GM12872 (cell line): Measurements from ENCODE around the gene KCTD16.

ENCODE experiments used
- CTCF ChIP-seq: IDR thresholded peaks from 3 replicates; pipeline ENCODE4 v1.5.1; 2011; ENCODE audit warnings: low read depth, mild to moderate bottlenecking, low read length, moderate library complexity; ENCODE audit not compliant: insufficient read depth

The KCTD16 gene

GRCh38 chr5:144522698-144523097, 352.0 kb downstream of the KCTD16 start:
- no peak for TF ChIP-seq CTCF

- TF ChIP-seq CTCF, result no peak
Observed at GRCh38 chr5:144525000-144525399, 354.3 kb downstream of the KCTD16 start.

- no peak for TF ChIP-seq CTCF
Observed at GRCh38 chr5:144531188-144531587, 360.5 kb downstream of the KCTD16 start.
